Nephron progenitor cell (in vitro differentiated cells): ENCODE results near the gene ZNF581.
A peak's percentile ranks its signal among the peaks of the same experiment; 100 is the strongest.

Experiments
- DNase-seq: peaks from one replicate; pipeline ENCODE4 v3.0.0; 2021
- H3K27ac Mint-ChIP-seq: 2 replicates; pipeline ENCODE4 v1.8.0; 2021; ENCODE audit warnings: mild to moderate bottlenecking, moderate library complexity, mixed read lengths
- H3K27me3 Mint-ChIP-seq: 2 replicates; pipeline ENCODE4 v1.8.0; 2021; ENCODE audit warnings: mild to moderate bottlenecking, low read depth, mixed read lengths; ENCODE audit not compliant: poor library complexity
- H3K36me3 Mint-ChIP-seq: 2 replicates; pipeline ENCODE4 v1.8.0; 2021; ENCODE audit warnings: low read depth, mixed read lengths
- H3K4me1 Mint-ChIP-seq: 2 replicates; pipeline ENCODE4 v1.8.0; 2021; ENCODE audit warnings: mixed read lengths
- H3K4me3 Mint-ChIP-seq: 2 replicates; pipeline ENCODE4 v1.8.0; 2021; ENCODE audit warnings: mild to moderate bottlenecking, moderate library complexity, mixed read lengths
- H3K9me3 Mint-ChIP-seq: 2 replicates; pipeline ENCODE4 v1.8.0; 2021; ENCODE audit warnings: mild to moderate bottlenecking, moderate library complexity, mixed read lengths
- CTCF ChIP-seq: fragments of 200-600 bp; sonication (generic); IDR thresholded peaks from 2 replicates; pipeline ENCODE4 v1.5.0; 2021; ENCODE audit warnings: antibody characterized with exemption

Gene ZNF581

GRCh38 chr19:55650126-55650557, 6.7 kb downstream of the ZNF581 start:
- peaks cover 30% of the 10 kb centered on the region for H3K4me1 Mint-ChIP-seq
- peak overlapping the region; percentile 62 for H3K4me3 Mint-ChIP-seq
- no peaks in the 10 kb centered on the region for H3K27me3 Mint-ChIP-seq
- no peaks in the 10 kb centered on the region for H3K9me3 Mint-ChIP-seq
- no peak for DNase-seq
- H3K36me3 Mint-ChIP-seq: peaks cover 21% of the 10 kb centered on the region
- no peak overlapping the region for H3K27ac Mint-ChIP-seq
- no peak for TF ChIP-seq CTCF

- Mint-ChIP-seq H3K27ac (no peak overlapping the region), H3K4me3 (peak overlapping the region; percentile 62), H3K27me3 (no peaks in the 10 kb centered on the region), H3K9me3 (no peaks in the 10 kb centered on the region), H3K36me3 (peaks cover 16% of the 10 kb centered on the region), H3K4me1 (peaks cover 26% of the 10 kb centered on the region)
- DNase-seq: no peak
- no peak for TF ChIP-seq CTCF
Measured at GRCh38 chr19:55650602-55651230, 7.3 kb downstream of the ZNF581 start.

GRCh38 chr19:55651236-55651635, 7.8 kb downstream of the ZNF581 start:
- H3K9me3 Mint-ChIP-seq: no peaks in the 10 kb centered on the region
- H3K36me3 Mint-ChIP-seq: peaks cover 16% of the 10 kb centered on the region
- peaks cover 31% of the 10 kb centered on the region for H3K4me1 Mint-ChIP-seq
- peak overlapping the region; percentile 54 for H3K4me3 Mint-ChIP-seq
- DNase-seq: no peak
- no peak overlapping the region for H3K27ac Mint-ChIP-seq
- TF ChIP-seq CTCF: no peak
- no peaks in the 10 kb centered on the region for H3K27me3 Mint-ChIP-seq

GRCh38 chr19:55652311-55653128, 9.1 kb downstream of the ZNF581 start:
- H3K27ac Mint-ChIP-seq: peak overlapping the region; percentile 68
- peaks cover 8% of the 10 kb centered on the region for H3K36me3 Mint-ChIP-seq
- no peak for TF ChIP-seq CTCF
- H3K4me1 Mint-ChIP-seq: peaks cover 35% of the 10 kb centered on the region
- no peaks in the 10 kb centered on the region for H3K9me3 Mint-ChIP-seq
- peak overlapping the region; percentile 54 for H3K4me3 Mint-ChIP-seq
- H3K27me3 Mint-ChIP-seq: no peaks in the 10 kb centered on the region
- DNase-seq: no peak

GRCh38 chr19:55653651-55654322, 10.3 kb downstream of the ZNF581 start:
- Mint-ChIP-seq H3K27ac (peak overlapping the region; percentile 100), H3K36me3 (peaks cover 8% of the 10 kb centered on the region), H3K4me1 (peaks cover 40% of the 10 kb centered on the region), H3K4me3 (peak overlapping the region; percentile 97), H3K27me3 (no peaks in the 10 kb centered on the region), H3K9me3 (no peaks in the 10 kb centered on the region)
- peak; percentile 99 for TF ChIP-seq CTCF
- peak; percentile 98 for DNase-seq
